Measurements from ENCODE around the gene PTPRK. TPM values are rescaled to one million over a fixed set of nuclear protein-coding genes. Genes with fewer than 3 reads are reported as not detected.

PTPRK gene
- total and polyA plus RNA-seq, 2 of the 8 experiments (the other 6 are each of a cell fraction or from before 2014, with no cell fraction given) = 11.4 to 47.3 TPM

GRCh38 chr6:128099571-128100197 is 420.7 kb downstream of the PTPRK start:
- Histone ChIP-seq H2BK5ac (ENCODE audit: low read depth, low read length) (no peak overlapping the region), H3K4me1 (replicated peaks in 1 of 4; ENCODE audit: control insufficient read depth in 3 of 4, insufficient read depth in 4 of 4, low read length in 3 of 4) (peaks cover 0 to 3% (median 0%) of the 10 kb centered on the region in 4 experiments; a peak in 1 of 7 replicates), H3K14ac (ENCODE audit: insufficient read length) (no peak overlapping the region), H3K27ac (ENCODE audit: low read depth, low read length) (no peak overlapping the region), H3K36me3 (ENCODE audit: control insufficient read depth in 2 of 4, insufficient read depth in 4 of 4, low read length in 3 of 4) (no peaks in the 10 kb centered on the region), H2AK5ac (ENCODE audit: low read depth, low read length) (no peak overlapping the region), H3K23ac (ENCODE audit: insufficient read length) (no peak overlapping the region), H2BK120ac (replicated peaks; ENCODE audit: low read depth, low read length) (no peak overlapping the region), H4K8ac (ENCODE audit: extremely low read depth, insufficient read depth, low read length) (no peak overlapping the region), H3K4ac (replicated peaks; ENCODE audit: insufficient read length, low read depth, low read length) (no peak overlapping the region), H3K79me2 (ENCODE audit: control insufficient read depth in 1 of 2, insufficient read depth in 2 of 2, low read length in 2 of 2) (no peaks in the 10 kb centered on the region), H3K56ac (replicated peaks; ENCODE audit: insufficient read length, low read depth, low read length) (no peak overlapping the region), H3K18ac (ENCODE audit: extremely low read depth, low read length) (no peak overlapping the region), H2BK15ac (ENCODE audit: low read length) (no peak overlapping the region), H3K9ac (replicated peaks in 1 of 4; ENCODE audit: extremely low read depth in 1 of 4, low read depth in 3 of 4, low read length in 3 of 4) (no peak overlapping the region), H3K4me2 (ENCODE audit: insufficient read depth in 1 of 2, low read depth in 2 of 2, low read length in 2 of 2) (no peak overlapping the region), H2BK12ac (ENCODE audit: low read depth, low read length) (no peak overlapping the region), H4K5ac (ENCODE audit: insufficient read length, low read depth, low read length) (no peak overlapping the region), H3K23me2 (ENCODE audit: low read depth, low read length) (no peaks in the 10 kb centered on the region), H3K9me3 (ENCODE audit: insufficient read depth in 2 of 2, low read depth in 1 of 2, low read length in 1 of 2) (no peaks in the 10 kb centered on the region), H4K91ac (replicated peaks; ENCODE audit: insufficient read length, low read length) (no peak overlapping the region), H4K20me1 (replicated peaks in 1 of 2; ENCODE audit: control insufficient read depth in 1 of 2, insufficient read depth in 2 of 2, low read length in 2 of 2) (no peaks in the 10 kb centered on the region), H3K27me3 (replicated peaks in 1 of 4; ENCODE audit: control insufficient read depth in 3 of 4, extremely low read depth in 1 of 4, insufficient read depth in 3 of 4, low read length in 3 of 4) (no peaks in the 10 kb centered on the region), H2AFZ (ENCODE audit: low read length) (no peak overlapping the region), H2BK20ac (ENCODE audit: low read length) (no peak overlapping the region), H3K4me3 (ENCODE audit: extremely low read depth in 1 of 4, insufficient read depth in 2 of 4, low read depth in 3 of 4, low read length in 4 of 4) (no peak overlapping the region), H3K79me1 (ENCODE audit: low read depth, low read length) (no peaks in the 10 kb centered on the region)
- TF ChIP-seq KDM1A (IDR thresholded peaks at IDR 0.05; ENCODE audit: borderline replicate concordance, low read length) (no peak), SIX5 (IDR thresholded peaks at IDR 0.05; ENCODE audit: low read depth, low read length) (no peak), TAF1 (IDR thresholded peaks at IDR 0.05; ENCODE audit: low read depth, low read length) (no peak), MAFK (IDR thresholded peaks at IDR 0.05; ENCODE audit: low read depth, low read length) (no peak), SRF (IDR thresholded peaks at IDR 0.05; ENCODE audit: low read depth, low read length) (no peak), EGR1 (IDR thresholded peaks at IDR 0.05; ENCODE audit: borderline replicate concordance, low read depth, low read length) (no peak), TBP (IDR thresholded peaks at IDR 0.05; ENCODE audit: low read depth, low read length) (no peak), MAX (IDR thresholded peaks at IDR 0.05) (no peak), ATF3 (IDR thresholded peaks at IDR 0.05; ENCODE audit: insufficient read depth, low read depth, low read length) (no peak), CEBPB (IDR thresholded peaks at IDR 0.05; ENCODE audit: low read depth, low read length) (no peak), RBBP5 (IDR thresholded peaks at IDR 0.05; ENCODE audit: borderline replicate concordance, low read depth, low read length) (no peak), POLR2AphosphoS5 (IDR thresholded peaks at IDR 0.05; ENCODE audit: low read depth, low read length) (no peak)
- DNase-seq (ENCODE audit: low read depth in 1 of 2, low spot score in 2 of 2) (no peak), FAIRE-seq (no peak)
- WGBS, 2 experiments (ENCODE audit: extremely low coverage in 1 of 2, insufficient coverage in 1 of 2, insufficient read length in 1 of 2, insufficient replicate concordance in 2 of 2, low coverage in 1 of 2, low lambda C conversion rate in 2 of 2, missing lambda C conversion rate in 1 of 2) = 84% methylated on average over 1 of the region's 1 CpG; no CpG with 5 or more reads in 1 of the 2 experiments
- CTCF ChIA-PET (ENCODE audit: partially characterized antibody) = no interaction called here
- POLR2A ChIA-PET (ENCODE audit: partially characterized antibody) = interaction anchor here (1.1 kb wide), 1 partner anchor 30 kb away, joined by 3 read pairs; no protein-coding TSS in a partner anchor
